GM13976 (cell line): ENCODE results near the gene CCR3.

ENCODE experiments used
- DNase-seq: peaks from one replicate; pipeline ENCODE4 v3.0.0; 2012; ENCODE audit warnings: low spot score
- CTCF ChIP-seq: IDR thresholded peaks from 2 replicates; pipeline ENCODE4 v1.5.1; 2012; ENCODE audit warnings: borderline replicate concordance, mild to moderate bottlenecking; ENCODE audit not compliant: insufficient read depth; ENCODE audit errors: extremely low read depth, missing control alignments, control extremely low read depth
- in situ Hi-C: fragments of 300-500 bp; cut with MboI; formaldehyde crosslinking; loops from one replicate; pipeline ENCODE4 v1.12.0; 2022; ENCODE audit warnings: low sequenced_read_pairs, mixed read lengths, inconsistent platforms; ENCODE audit not compliant: unreplicated experiment

The CCR3 gene

GRCh38 chr3:46278816-46279672 is 36.8 kb downstream of the CCR3 start:
- in situ Hi-C loops: loop anchor here (10.0 kb wide), 1 partner anchor 86 kb away; no protein-coding TSS in a partner anchor
- TF ChIP-seq CTCF: no peak
- DNase-seq: no peak

- DNase-seq: no peak
- TF ChIP-seq CTCF: no peak
- in situ Hi-C loops: no loop called here
Observed at GRCh38 chr3:46280105-46280797, 38.0 kb downstream of the CCR3 start.

- DNase-seq: no peak
- in situ Hi-C loops: no loop called here
- TF ChIP-seq CTCF: no peak
Observed at GRCh38 chr3:46281551-46281950, 39.3 kb downstream of the CCR3 start.

GRCh38 chr3:46282041-46282440 is 39.8 kb downstream of the CCR3 start:
- no peak for TF ChIP-seq CTCF
- in situ Hi-C loops: no loop called here
- DNase-seq: no peak

- DNase-seq: no peak
- TF ChIP-seq CTCF: no peak
- in situ Hi-C loops: no loop called here
Observed at GRCh38 chr3:46282696-46283095, 40.4 kb downstream of the CCR3 start.

GRCh38 chr3:46283881-46284450 is 41.7 kb downstream of the CCR3 start:
- TF ChIP-seq CTCF: no peak
- no peak for DNase-seq

More at GRCh38 chr3:46283881-46284450, 41.7 kb downstream of the CCR3 start:
- in situ Hi-C loops: no loop called here
